ENCODE measurements around the gene TMEM53. TPM values are rescaled to one million over a fixed set of nuclear protein-coding genes. Genes with fewer than 3 reads are reported as not detected.

Gene TMEM53
- total RNA-seq, 1 donor, result 6.9 TPM

DNA sequence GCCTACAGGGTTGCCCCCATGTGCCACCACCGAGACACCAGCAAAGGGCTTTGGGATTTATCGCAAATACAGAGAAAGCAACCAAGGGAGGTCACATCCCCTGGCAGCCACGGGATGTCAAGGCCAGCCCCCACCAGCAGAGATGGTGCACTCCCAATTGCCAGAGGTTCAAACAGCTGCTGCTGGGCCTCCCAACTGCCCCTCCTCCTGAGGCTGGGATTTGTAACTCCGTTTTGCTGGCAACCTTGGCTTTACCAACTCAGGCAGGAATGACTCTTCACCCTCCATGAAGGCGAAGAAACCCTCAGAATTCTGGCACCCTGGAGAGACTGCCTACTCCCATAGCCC lies 11.6 kb downstream of the TMEM53 start:
- H3K36me3 ChIP-seq (ENCODE audit: insufficient read depth, low read length), result no peaks in the 10 kb centered on the region
- no peak overlapping the region for H3K4me2 ChIP-seq (ENCODE audit: insufficient read depth, low read length)
- TF ChIP-seq, protein P1, sequence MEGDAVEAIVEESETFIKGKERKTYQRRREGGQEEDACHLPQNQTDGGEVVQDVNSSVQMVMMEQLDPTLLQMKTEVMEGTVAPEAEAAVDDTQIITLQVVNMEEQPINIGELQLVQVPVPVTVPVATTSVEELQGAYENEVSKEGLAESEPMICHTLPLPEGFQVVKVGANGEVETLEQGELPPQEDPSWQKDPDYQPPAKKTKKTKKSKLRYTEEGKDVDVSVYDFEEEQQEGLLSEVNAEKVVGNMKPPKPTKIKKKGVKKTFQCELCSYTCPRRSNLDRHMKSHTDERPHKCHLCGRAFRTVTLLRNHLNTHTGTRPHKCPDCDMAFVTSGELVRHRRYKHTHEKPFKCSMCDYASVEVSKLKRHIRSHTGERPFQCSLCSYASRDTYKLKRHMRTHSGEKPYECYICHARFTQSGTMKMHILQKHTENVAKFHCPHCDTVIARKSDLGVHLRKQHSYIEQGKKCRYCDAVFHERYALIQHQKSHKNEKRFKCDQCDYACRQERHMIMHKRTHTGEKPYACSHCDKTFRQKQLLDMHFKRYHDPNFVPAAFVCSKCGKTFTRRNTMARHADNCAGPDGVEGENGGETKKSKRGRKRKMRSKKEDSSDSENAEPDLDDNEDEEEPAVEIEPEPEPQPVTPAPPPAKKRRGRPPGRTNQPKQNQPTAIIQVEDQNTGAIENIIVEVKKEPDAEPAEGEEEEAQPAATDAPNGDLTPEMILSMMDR (IDR thresholded peaks at IDR 0.05; ENCODE audit: extremely low read depth, low read depth, low read length), result no peak
- DNase-seq (ENCODE audit: insufficient read length, low spot score, missing footprints), result no peak
- H3K9me3 ChIP-seq (ENCODE audit: low read depth, low read length), result no peaks in the 10 kb centered on the region
- H3K27ac ChIP-seq (ENCODE audit: low read depth, low read length), result no peak overlapping the region
- H3K79me2 ChIP-seq (ENCODE audit: insufficient read depth, low read length), result no peaks in the 10 kb centered on the region
- H2AFZ ChIP-seq (ENCODE audit: low read length), result no peak overlapping the region
- H3K27me3 ChIP-seq (ENCODE audit: insufficient read depth, low read length), result no peaks in the 10 kb centered on the region
- no peak overlapping the region for H3K4me3 ChIP-seq (ENCODE audit: insufficient read depth, low read length)
- no peaks in the 10 kb centered on the region for H3K4me1 ChIP-seq (ENCODE audit: insufficient read depth, low read length)
- no peaks in the 10 kb centered on the region for H4K20me1 ChIP-seq (ENCODE audit: insufficient read depth, low read length)

DNA sequence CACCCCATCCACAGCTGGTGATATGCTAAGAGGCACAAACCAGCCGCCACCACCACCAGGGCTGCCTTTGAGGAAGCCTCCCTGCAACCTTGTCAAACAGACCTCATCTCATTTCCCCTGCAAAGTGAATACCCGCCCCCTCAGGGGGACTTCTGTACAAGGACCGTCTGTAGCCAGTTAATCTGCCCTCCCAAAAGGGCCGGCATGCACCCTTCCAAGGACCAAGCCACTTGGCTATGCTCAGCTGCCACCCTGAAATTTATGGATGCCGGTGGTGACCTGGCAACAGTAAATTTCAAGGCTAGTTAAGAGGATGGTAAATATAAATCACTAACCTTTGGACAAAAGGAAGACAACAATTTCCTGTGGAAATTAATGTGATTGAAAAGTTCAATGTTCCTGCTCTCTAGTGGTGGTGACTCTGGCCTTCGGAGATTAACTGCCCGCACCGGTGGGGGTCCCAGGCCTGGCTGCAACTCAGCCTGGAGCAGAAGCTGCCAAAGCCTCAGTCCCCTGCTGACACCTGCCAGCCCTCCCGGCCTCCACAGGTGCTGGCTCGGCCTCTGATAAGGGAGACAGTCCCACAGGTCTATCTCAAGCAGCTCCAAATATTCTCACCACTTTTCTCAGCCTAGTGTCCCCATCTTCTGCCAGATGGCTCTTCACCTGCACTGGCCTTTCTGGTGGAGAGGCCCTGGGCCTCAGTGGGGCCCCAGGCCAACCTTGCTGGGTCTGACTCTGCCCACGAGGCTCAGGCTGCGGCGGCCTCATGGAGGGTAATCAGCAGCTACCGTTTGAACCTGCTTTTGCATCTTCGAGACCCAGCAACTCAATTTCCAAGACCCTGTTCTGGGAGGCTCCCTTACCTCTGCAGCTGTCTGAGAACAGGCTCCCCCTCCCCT lies 12.2 kb downstream of the TMEM53 start:
- Histone ChIP-seq H3K27me3 (ENCODE audit: insufficient read depth, low read length) (no peaks in the 10 kb centered on the region), H3K79me2 (ENCODE audit: insufficient read depth, low read length) (no peaks in the 10 kb centered on the region)
- TF ChIP-seq, protein P1 (IDR thresholded peaks at IDR 0.05; ENCODE audit: extremely low read depth, low read depth, low read length), result no peak

DNA sequence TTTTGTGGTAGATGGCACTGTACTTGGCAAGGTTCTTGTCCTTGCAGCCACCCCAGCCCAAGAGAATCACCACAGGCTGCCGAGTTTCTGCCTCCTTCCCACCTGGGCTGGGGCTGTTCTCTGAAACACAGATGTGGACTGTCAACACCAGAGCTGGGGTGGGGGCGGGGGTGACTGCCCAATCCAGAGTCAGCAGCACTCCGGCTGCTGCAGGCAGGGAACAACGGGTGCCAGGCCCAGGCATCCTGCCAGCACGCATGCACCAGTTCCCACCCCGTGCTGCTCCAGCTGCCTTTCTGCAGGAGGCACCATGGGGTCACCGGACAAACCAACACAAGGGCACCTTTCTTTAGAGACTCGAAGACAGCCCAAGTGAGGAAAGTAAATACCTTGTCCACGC lies 14.1 kb downstream of the TMEM53 start:
- Histone ChIP-seq H2AFZ (ENCODE audit: low read length) (no peak overlapping the region), H3K27me3 (ENCODE audit: insufficient read depth, low read length) (no peaks in the 10 kb centered on the region), H3K9me3 (ENCODE audit: low read depth, low read length) (no peaks in the 10 kb centered on the region), H3K4me1 (ENCODE audit: insufficient read depth, low read length) (no peaks in the 10 kb centered on the region), H4K20me1 (ENCODE audit: insufficient read depth, low read length) (no peaks in the 10 kb centered on the region), H3K36me3 (ENCODE audit: insufficient read depth, low read length) (no peaks in the 10 kb centered on the region), H3K4me3 (ENCODE audit: insufficient read depth, low read length) (no peak overlapping the region), H3K79me2 (ENCODE audit: insufficient read depth, low read length) (no peaks in the 10 kb centered on the region), H3K27ac (ENCODE audit: low read depth, low read length) (no peak overlapping the region), H3K4me2 (ENCODE audit: insufficient read depth, low read length) (no peak overlapping the region)
- TF ChIP-seq, protein P1 (IDR thresholded peaks at IDR 0.05; ENCODE audit: extremely low read depth, low read depth, low read length), result no peak
- peak; percentile 62 for DNase-seq (ENCODE audit: insufficient read length, low spot score, missing footprints)

More for the DNA sequence above, 12.2 kb downstream of the TMEM53 start:
- no peaks in the 10 kb centered on the region for H3K36me3 ChIP-seq (ENCODE audit: insufficient read depth, low read length)
- no peaks in the 10 kb centered on the region for H3K4me1 ChIP-seq (ENCODE audit: insufficient read depth, low read length)
- no peak overlapping the region for H3K27ac ChIP-seq (ENCODE audit: low read depth, low read length)
- no peak overlapping the region for H3K4me3 ChIP-seq (ENCODE audit: insufficient read depth, low read length)
- H3K4me2 ChIP-seq (ENCODE audit: insufficient read depth, low read length), result no peak overlapping the region
- no peaks in the 10 kb centered on the region for H4K20me1 ChIP-seq (ENCODE audit: insufficient read depth, low read length)
- no peaks in the 10 kb centered on the region for H3K9me3 ChIP-seq (ENCODE audit: low read depth, low read length)
- H2AFZ ChIP-seq (ENCODE audit: low read length), result no peak overlapping the region
- DNase-seq (ENCODE audit: insufficient read length, low spot score, missing footprints), result no peak

DNA sequence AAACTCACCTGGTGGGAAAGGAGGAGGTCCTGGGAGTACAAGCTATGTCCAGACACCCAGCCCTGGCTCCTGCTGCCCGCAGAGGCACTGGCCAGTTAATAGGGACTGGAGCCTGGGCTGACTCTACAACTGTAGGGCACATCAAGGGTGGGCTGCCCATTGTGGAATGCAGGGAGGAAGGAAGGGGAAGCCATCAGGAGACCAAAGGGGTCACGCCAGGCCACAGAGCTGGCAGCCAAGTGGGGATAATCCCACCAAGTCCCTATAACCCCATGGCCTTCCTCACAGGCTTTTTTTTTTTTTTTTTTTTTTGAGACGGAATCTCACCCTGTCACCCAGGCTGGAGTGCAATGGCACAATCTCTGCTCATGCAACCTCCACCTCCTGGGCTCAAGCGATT lies 14.7 kb downstream of the TMEM53 start:
- Histone ChIP-seq H3K4me1 (ENCODE audit: insufficient read depth, low read length) (no peaks in the 10 kb centered on the region), H4K20me1 (ENCODE audit: insufficient read depth, low read length) (no peaks in the 10 kb centered on the region), H3K4me3 (ENCODE audit: insufficient read depth, low read length) (no peak overlapping the region), H3K27ac (ENCODE audit: low read depth, low read length) (no peak overlapping the region), H2AFZ (ENCODE audit: low read length) (no peak overlapping the region), H3K4me2 (ENCODE audit: insufficient read depth, low read length) (no peak overlapping the region), H3K9me3 (ENCODE audit: low read depth, low read length) (no peaks in the 10 kb centered on the region), H3K79me2 (ENCODE audit: insufficient read depth, low read length) (no peaks in the 10 kb centered on the region), H3K36me3 (ENCODE audit: insufficient read depth, low read length) (no peaks in the 10 kb centered on the region), H3K27me3 (ENCODE audit: insufficient read depth, low read length) (no peaks in the 10 kb centered on the region)
- no peak for DNase-seq (ENCODE audit: insufficient read length, low spot score, missing footprints)
- TF ChIP-seq, protein P1 (IDR thresholded peaks at IDR 0.05; ENCODE audit: extremely low read depth, low read depth, low read length), result no peak

All from osteoblast (primary cell).